Neural cell (in vitro differentiated cells): Measurements from ENCODE around the gene COL5A1.

Source experiments
- EP300 ChIP-seq: fragments of 450-650 bp; conservative IDR thresholded peaks from 2 replicates; pipeline ENCODE4 v1.6.1; 2014; ENCODE audit warnings: antibody characterized with exemption, mild to moderate bottlenecking, moderate library complexity; ENCODE audit not compliant: poor library complexity, severe bottlenecking
- EZH2 ChIP-seq: fragments of 200-600, 300-800 bp; shearing (Covaris generic), sonication (generic); IDR thresholded peaks from 2 replicates; pipeline ENCODE4 v1.6.1; 2014; ENCODE audit warnings: antibody characterized with exemption, low read length, borderline replicate concordance, mild to moderate bottlenecking; ENCODE audit not compliant: insufficient read depth, poor library complexity, severe bottlenecking
- MXI1 ChIP-seq: fragments of 450-650 bp; conservative IDR thresholded peaks from 2 replicates; pipeline ENCODE4 v1.6.1; 2014; ENCODE audit warnings: antibody characterized with exemption, mild to moderate bottlenecking; ENCODE audit not compliant: poor library complexity, severe bottlenecking
- POLR2AphosphoS5 ChIP-seq: IDR thresholded peaks from 2 replicates; pipeline ENCODE4 v1.6.1; 2012
- RAD21 ChIP-seq: fragments of 450-650 bp; conservative IDR thresholded peaks from 2 replicates; pipeline ENCODE4 v1.6.1; 2014; ENCODE audit warnings: antibody characterized with exemption, mild to moderate bottlenecking, moderate library complexity
- SMC3 ChIP-seq: fragments of 450-650 bp; conservative IDR thresholded peaks from 2 replicates; pipeline ENCODE4 v1.6.1; 2014; ENCODE audit warnings: antibody characterized with exemption, mild to moderate bottlenecking, moderate library complexity; ENCODE audit not compliant: poor library complexity
- TF ChIP-seq, protein P1 (sequence below): IDR thresholded peaks from 2 replicates; pipeline ENCODE4 v1.6.1; 2012; ENCODE audit warnings: borderline replicate concordance
- TF ChIP-seq, protein P2 (sequence below): fragments of 450-650 bp; IDR thresholded peaks from 2 replicates; pipeline ENCODE4 v1.5.1; 2014; ENCODE audit warnings: antibody characterized with exemption, mild to moderate bottlenecking, moderate library complexity; ENCODE audit not compliant: poor library complexity, severe bottlenecking

DNA sequence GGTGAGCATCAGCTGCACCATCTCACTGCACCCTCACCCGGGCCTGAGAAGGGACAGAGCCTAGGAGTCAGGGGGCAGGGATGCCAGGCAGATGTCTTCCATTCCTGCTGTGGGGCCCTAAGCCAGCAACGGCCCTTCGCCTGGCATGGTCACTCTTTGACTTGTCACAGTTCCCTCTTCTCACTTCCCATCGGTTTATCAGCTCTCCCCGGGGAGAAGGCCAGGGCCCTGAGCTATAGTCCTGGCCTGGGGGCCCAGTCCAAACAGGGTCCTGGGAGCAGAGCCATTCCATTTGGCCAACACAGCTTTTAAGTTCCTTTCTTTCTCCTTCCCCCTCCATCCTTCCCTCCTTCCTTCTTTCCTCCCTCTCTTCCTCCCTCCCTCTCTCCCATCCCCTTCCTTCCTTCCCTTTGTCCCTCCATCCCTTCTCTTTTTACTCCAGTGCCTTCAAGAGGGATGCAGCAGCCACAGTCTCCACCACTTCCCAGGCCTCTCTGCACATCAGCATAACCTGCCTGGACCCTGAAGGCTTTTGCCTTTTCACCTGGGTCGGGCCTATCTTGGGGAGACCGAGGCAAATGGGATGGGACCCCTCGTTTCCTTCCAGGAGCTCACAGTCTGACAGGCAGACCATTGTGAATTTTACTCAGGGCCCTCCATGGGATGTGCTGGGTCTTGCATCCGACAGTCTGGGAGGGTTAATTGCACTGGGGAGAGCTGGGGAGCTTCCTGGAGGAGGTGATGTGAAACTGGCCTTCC lies 4.2 kb downstream of the COL5A1 start:
- TF ChIP-seq, protein P1, sequence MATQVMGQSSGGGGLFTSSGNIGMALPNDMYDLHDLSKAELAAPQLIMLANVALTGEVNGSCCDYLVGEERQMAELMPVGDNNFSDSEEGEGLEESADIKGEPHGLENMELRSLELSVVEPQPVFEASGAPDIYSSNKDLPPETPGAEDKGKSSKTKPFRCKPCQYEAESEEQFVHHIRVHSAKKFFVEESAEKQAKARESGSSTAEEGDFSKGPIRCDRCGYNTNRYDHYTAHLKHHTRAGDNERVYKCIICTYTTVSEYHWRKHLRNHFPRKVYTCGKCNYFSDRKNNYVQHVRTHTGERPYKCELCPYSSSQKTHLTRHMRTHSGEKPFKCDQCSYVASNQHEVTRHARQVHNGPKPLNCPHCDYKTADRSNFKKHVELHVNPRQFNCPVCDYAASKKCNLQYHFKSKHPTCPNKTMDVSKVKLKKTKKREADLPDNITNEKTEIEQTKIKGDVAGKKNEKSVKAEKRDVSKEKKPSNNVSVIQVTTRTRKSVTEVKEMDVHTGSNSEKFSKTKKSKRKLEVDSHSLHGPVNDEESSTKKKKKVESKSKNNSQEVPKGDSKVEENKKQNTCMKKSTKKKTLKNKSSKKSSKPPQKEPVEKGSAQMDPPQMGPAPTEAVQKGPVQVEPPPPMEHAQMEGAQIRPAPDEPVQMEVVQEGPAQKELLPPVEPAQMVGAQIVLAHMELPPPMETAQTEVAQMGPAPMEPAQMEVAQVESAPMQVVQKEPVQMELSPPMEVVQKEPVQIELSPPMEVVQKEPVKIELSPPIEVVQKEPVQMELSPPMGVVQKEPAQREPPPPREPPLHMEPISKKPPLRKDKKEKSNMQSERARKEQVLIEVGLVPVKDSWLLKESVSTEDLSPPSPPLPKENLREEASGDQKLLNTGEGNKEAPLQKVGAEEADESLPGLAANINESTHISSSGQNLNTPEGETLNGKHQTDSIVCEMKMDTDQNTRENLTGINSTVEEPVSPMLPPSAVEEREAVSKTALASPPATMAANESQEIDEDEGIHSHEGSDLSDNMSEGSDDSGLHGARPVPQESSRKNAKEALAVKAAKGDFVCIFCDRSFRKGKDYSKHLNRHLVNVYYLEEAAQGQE, result no peak
- TF ChIP-seq, protein P2, sequence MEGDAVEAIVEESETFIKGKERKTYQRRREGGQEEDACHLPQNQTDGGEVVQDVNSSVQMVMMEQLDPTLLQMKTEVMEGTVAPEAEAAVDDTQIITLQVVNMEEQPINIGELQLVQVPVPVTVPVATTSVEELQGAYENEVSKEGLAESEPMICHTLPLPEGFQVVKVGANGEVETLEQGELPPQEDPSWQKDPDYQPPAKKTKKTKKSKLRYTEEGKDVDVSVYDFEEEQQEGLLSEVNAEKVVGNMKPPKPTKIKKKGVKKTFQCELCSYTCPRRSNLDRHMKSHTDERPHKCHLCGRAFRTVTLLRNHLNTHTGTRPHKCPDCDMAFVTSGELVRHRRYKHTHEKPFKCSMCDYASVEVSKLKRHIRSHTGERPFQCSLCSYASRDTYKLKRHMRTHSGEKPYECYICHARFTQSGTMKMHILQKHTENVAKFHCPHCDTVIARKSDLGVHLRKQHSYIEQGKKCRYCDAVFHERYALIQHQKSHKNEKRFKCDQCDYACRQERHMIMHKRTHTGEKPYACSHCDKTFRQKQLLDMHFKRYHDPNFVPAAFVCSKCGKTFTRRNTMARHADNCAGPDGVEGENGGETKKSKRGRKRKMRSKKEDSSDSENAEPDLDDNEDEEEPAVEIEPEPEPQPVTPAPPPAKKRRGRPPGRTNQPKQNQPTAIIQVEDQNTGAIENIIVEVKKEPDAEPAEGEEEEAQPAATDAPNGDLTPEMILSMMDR, result no peak
- TF ChIP-seq RAD21 (no peak), POLR2AphosphoS5 (no peak), EP300 (no peak), EZH2 (no peak), SMC3 (no peak), MXI1 (no peak)
